Hematopoietic multipotent progenitor cell treated with erythropoietin and hydrocortisone succinate and interleukin-3 and kit ligand, for 17 days (in vitro differentiated cells): Measurements from ENCODE around the gene TBC1D1.
A peak's percentile ranks its signal among the peaks of the same experiment; 100 is the strongest.
"Not testable (repeated sequence)": the region's sequence is repeated elsewhere in the genome, so short reads cannot be mapped to it uniquely, and the experiment has no call there.

Experiments used
- DNase-seq: peaks from one replicate; pipeline ENCODE4 v3.0.0-alpha.2; 2015; ENCODE audit warnings: low spot score

Gene TBC1D1

GRCh38 chr4:38016698-38017097 lies 125.8 kb downstream of the TBC1D1 start:
- no peak for DNase-seq

GRCh38 chr4:38017609-38018008 lies 126.7 kb downstream of the TBC1D1 start:
- DNase-seq = no peak

GRCh38 chr4:38020386-38020785 lies 129.5 kb downstream of the TBC1D1 start:
- no peak for DNase-seq

GRCh38 chr4:38020961-38021360 lies 130.1 kb downstream of the TBC1D1 start:
- DNase-seq = not testable (repeated sequence)

GRCh38 chr4:38021751-38022150 lies 130.9 kb downstream of the TBC1D1 start:
- no peak for DNase-seq

GRCh38 chr4:38023347-38024205 lies 132.7 kb downstream of the TBC1D1 start:
- DNase-seq = no peak

- no peak for DNase-seq
Observed at GRCh38 chr4:38024206-38024509, 133.3 kb downstream of the TBC1D1 start.

GRCh38 chr4:38025665-38026064 lies 134.8 kb downstream of the TBC1D1 start:
- DNase-seq = no peak

GRCh38 chr4:38026158-38026740 lies 135.4 kb downstream of the TBC1D1 start:
- no peak for DNase-seq

- DNase-seq = no peak
Observed at GRCh38 chr4:38030023-38030422, 139.1 kb downstream of the TBC1D1 start.

GRCh38 chr4:38034986-38035882 lies 144.3 kb downstream of the TBC1D1 start:
- peak; percentile 46 for DNase-seq

GRCh38 chr4:38036548-38036947 lies 145.7 kb downstream of the TBC1D1 start:
- no peak for DNase-seq

GRCh38 chr4:38037612-38038011 lies 146.7 kb downstream of the TBC1D1 start:
- no peak for DNase-seq

- DNase-seq = no peak
Observed at GRCh38 chr4:38040619-38041018, 149.7 kb downstream of the TBC1D1 start.

GRCh38 chr4:38044060-38044459 lies 153.2 kb downstream of the TBC1D1 start:
- no peak for DNase-seq

- no peak for DNase-seq
Observed at GRCh38 chr4:38045289-38045988, 154.6 kb downstream of the TBC1D1 start.

GRCh38 chr4:38046727-38047489 lies 156.0 kb downstream of the TBC1D1 start:
- DNase-seq = no peak

GRCh38 chr4:38049545-38050170 lies 158.8 kb downstream of the TBC1D1 start:
- DNase-seq = no peak

GRCh38 chr4:38050560-38051350 lies 159.9 kb downstream of the TBC1D1 start:
- no peak for DNase-seq

- DNase-seq = no peak
Observed at GRCh38 chr4:38055566-38055965, 164.7 kb downstream of the TBC1D1 start.
